SK-N-SH treated with all-trans-retinoic acid at 6 μM for 48 hours (cell line): Measurements from ENCODE around the gene GNAQ.

Source experiments
- ATAC-seq: fragments of 200-7000 bp; cut with Tn5 transposase; 3 replicates; pipeline ENCODE4 v1.9.1; 2020; ENCODE audit warnings: mild to moderate bottlenecking, moderate library complexity
- ARNTL ChIP-seq: fragments of 450-650 bp; formaldehyde crosslinking; IDR thresholded peaks from 2 replicates; pipeline ENCODE4 v1.5.0; 2020; ENCODE audit warnings: low read depth, mild to moderate bottlenecking, moderate library complexity, borderline replicate concordance
- BACH2 ChIP-seq: fragments of 250-450 bp; sonication (Bioruptor Pico); IDR thresholded peaks from 2 replicates; pipeline ENCODE4 v1.9.0; 2021; ENCODE audit warnings: mild to moderate bottlenecking, borderline replicate concordance
- CREB5 ChIP-seq: fragments of 250-450 bp; sonication (Bioruptor Pico); IDR thresholded peaks from 2 replicates; pipeline ENCODE4 v1.5.1; 2020; ENCODE audit warnings: low read depth, mild to moderate bottlenecking, moderate library complexity
- CSDC2 ChIP-seq: fragments of 250-450 bp; sonication (Bioruptor Pico); IDR thresholded peaks from 2 replicates; pipeline ENCODE4 v1.5.0; 2020; ENCODE audit warnings: mild to moderate bottlenecking, moderate library complexity
- ESRRG ChIP-seq: fragments of 250-450 bp; sonication (Bioruptor Pico); IDR thresholded peaks from 2 replicates; pipeline ENCODE4 v1.6.1; 2021; ENCODE audit warnings: mild to moderate bottlenecking
- GLIS3 ChIP-seq: fragments of 250-450 bp; sonication (Bioruptor Pico); IDR thresholded peaks from 2 replicates; pipeline ENCODE4 v1.5.0; 2020; ENCODE audit warnings: mild to moderate bottlenecking, moderate library complexity
- ISL1 ChIP-seq: fragments of 250-450 bp; sonication (Bioruptor Pico); IDR thresholded peaks from 2 replicates; pipeline ENCODE4 v2.1.2; 2022; ENCODE audit warnings: mild to moderate bottlenecking, moderate library complexity
- OSR1 ChIP-seq: fragments of 250-450 bp; sonication (Bioruptor Pico); IDR thresholded peaks from 2 replicates; pipeline ENCODE4 v1.8.0; 2022; ENCODE audit warnings: moderate library complexity, mild to moderate bottlenecking, inconsistent platforms
- PPARA ChIP-seq: fragments of 250-450 bp; sonication (Bioruptor Pico); IDR thresholded peaks from 2 replicates; pipeline ENCODE4 v1.5.0; 2020; ENCODE audit warnings: mild to moderate bottlenecking, borderline replicate concordance
- RARB ChIP-seq: fragments of 250-450 bp; sonication (Bioruptor Pico); IDR thresholded peaks from 2 replicates; pipeline ENCODE4 v1.8.0; 2021; ENCODE audit warnings: mild to moderate bottlenecking, moderate library complexity
- SNAI2 ChIP-seq: fragments of 250-450 bp; sonication (Bioruptor Pico); IDR thresholded peaks from 2 replicates; pipeline ENCODE4 v1.5.0; 2020; ENCODE audit warnings: mild to moderate bottlenecking, moderate library complexity
- TOX ChIP-seq: fragments of 250-450 bp; sonication (Bioruptor Pico); IDR thresholded peaks from 2 replicates; pipeline ENCODE4 v1.8.0; 2021; ENCODE audit warnings: mild to moderate bottlenecking, moderate library complexity, borderline replicate concordance
- ZC3H10 ChIP-seq: fragments of 250-450 bp; sonication (Bioruptor Pico); IDR thresholded peaks from 2 replicates; pipeline ENCODE4 v1.5.1; 2021; ENCODE audit warnings: mild to moderate bottlenecking, moderate library complexity
- ZFP3 ChIP-seq: fragments of 250-450 bp; sonication (Bioruptor Pico); IDR thresholded peaks from 2 replicates; pipeline ENCODE4 v1.5.0; 2020; ENCODE audit warnings: mild to moderate bottlenecking, moderate library complexity
- ZFP30 ChIP-seq: fragments of 450-650 bp; formaldehyde crosslinking; IDR thresholded peaks from 2 replicates; pipeline ENCODE4 v1.5.0; 2022; ENCODE audit warnings: mild to moderate bottlenecking, moderate library complexity
- ZNF565 ChIP-seq: fragments of 450-650 bp; formaldehyde crosslinking; conservative IDR thresholded peaks from 2 replicates; pipeline ENCODE4 v1.5.0; 2020; ENCODE audit warnings: low read depth, mild to moderate bottlenecking, moderate library complexity
- ZNF70 ChIP-seq: fragments of 450-650 bp; formaldehyde crosslinking; IDR thresholded peaks from 2 replicates; pipeline ENCODE4 v1.5.0; 2020; ENCODE audit warnings: mild to moderate bottlenecking, moderate library complexity
- ZNF8 ChIP-seq: fragments of 450-650 bp; formaldehyde crosslinking; IDR thresholded peaks from 2 replicates; pipeline ENCODE4 v1.5.0; 2020; ENCODE audit warnings: mild to moderate bottlenecking, moderate library complexity
- TF ChIP-seq, protein P1 (sequence below): fragments of 250-450 bp; sonication (Bioruptor Pico); IDR thresholded peaks from 2 replicates; pipeline ENCODE4 v1.8.0; 2020; ENCODE audit warnings: mild to moderate bottlenecking, moderate library complexity, borderline replicate concordance
- TF ChIP-seq, protein P2 (sequence below): fragments of 250-450 bp; sonication (Bioruptor Pico); IDR thresholded peaks from 2 replicates; pipeline ENCODE4 v1.5.0; 2020; ENCODE audit warnings: mild to moderate bottlenecking, moderate library complexity
- TF ChIP-seq, protein P3 (sequence below): fragments of 250-450 bp; sonication (Bioruptor Pico); IDR thresholded peaks from 2 replicates; pipeline ENCODE4 v1.5.1; 2021; ENCODE audit warnings: mild to moderate bottlenecking, moderate library complexity
- TF ChIP-seq, protein P4 (sequence below): fragments of 250-450 bp; sonication (Bioruptor Pico); IDR thresholded peaks from 2 replicates; pipeline ENCODE4 v1.8.0; 2021; ENCODE audit warnings: low read depth, mild to moderate bottlenecking, moderate library complexity, borderline replicate concordance

Gene GNAQ

DNA sequence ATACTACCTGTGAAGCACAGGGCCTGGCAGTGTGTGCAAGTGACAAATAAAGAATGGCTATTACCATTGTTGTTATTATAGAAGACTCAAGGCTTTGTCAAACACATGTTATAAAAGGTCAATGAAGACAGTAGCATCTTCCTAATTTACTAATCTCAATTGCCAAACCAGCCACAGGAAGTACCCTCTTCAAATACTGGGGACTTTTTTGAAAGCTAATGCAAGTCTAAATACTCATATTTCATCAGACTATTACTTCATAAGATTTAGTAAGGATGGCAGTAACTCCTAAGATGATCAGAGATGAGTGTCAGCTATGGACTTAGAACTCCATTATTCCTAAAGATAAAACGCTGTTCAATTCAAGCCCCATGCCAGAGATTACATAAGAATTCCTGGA lies 43.0 kb downstream of the GNAQ start (continued):
- no peak for TF ChIP-seq CSDC2 (CRISPR knock-in tag)
- TF ChIP-seq GLIS3 = no peak
- no peak for TF ChIP-seq PPARA (CRISPR knock-in tag)
- TF ChIP-seq BACH2 (CRISPR knock-in tag) = no peak
- no peak for TF ChIP-seq RARB (CRISPR knock-in tag)
- TF ChIP-seq ARNTL (CRISPR knock-in tag) = no peak
- TF ChIP-seq ZFP30 (CRISPR knock-in tag) = no peak
- TF ChIP-seq, all 23 proteins: peak for 0

- TF ChIP-seq, protein P1, sequence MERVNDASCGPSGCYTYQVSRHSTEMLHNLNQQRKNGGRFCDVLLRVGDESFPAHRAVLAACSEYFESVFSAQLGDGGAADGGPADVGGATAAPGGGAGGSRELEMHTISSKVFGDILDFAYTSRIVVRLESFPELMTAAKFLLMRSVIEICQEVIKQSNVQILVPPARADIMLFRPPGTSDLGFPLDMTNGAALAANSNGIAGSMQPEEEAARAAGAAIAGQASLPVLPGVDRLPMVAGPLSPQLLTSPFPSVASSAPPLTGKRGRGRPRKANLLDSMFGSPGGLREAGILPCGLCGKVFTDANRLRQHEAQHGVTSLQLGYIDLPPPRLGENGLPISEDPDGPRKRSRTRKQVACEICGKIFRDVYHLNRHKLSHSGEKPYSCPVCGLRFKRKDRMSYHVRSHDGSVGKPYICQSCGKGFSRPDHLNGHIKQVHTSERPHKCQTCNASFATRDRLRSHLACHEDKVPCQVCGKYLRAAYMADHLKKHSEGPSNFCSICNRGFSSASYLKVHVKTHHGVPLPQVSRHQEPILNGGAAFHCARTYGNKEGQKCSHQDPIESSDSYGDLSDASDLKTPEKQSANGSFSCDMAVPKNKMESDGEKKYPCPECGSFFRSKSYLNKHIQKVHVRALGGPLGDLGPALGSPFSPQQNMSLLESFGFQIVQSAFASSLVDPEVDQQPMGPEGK (CRISPR knock-in tag) = no peak
- TF ChIP-seq CREB5 (CRISPR knock-in tag) = no peak
- no peak for TF ChIP-seq ZC3H10 (CRISPR knock-in tag)
- no peak for TF ChIP-seq ISL1
- no peak for TF ChIP-seq ZNF70
- TF ChIP-seq ZFP30 (CRISPR knock-in tag) = no peak
- TF ChIP-seq, protein P2, sequence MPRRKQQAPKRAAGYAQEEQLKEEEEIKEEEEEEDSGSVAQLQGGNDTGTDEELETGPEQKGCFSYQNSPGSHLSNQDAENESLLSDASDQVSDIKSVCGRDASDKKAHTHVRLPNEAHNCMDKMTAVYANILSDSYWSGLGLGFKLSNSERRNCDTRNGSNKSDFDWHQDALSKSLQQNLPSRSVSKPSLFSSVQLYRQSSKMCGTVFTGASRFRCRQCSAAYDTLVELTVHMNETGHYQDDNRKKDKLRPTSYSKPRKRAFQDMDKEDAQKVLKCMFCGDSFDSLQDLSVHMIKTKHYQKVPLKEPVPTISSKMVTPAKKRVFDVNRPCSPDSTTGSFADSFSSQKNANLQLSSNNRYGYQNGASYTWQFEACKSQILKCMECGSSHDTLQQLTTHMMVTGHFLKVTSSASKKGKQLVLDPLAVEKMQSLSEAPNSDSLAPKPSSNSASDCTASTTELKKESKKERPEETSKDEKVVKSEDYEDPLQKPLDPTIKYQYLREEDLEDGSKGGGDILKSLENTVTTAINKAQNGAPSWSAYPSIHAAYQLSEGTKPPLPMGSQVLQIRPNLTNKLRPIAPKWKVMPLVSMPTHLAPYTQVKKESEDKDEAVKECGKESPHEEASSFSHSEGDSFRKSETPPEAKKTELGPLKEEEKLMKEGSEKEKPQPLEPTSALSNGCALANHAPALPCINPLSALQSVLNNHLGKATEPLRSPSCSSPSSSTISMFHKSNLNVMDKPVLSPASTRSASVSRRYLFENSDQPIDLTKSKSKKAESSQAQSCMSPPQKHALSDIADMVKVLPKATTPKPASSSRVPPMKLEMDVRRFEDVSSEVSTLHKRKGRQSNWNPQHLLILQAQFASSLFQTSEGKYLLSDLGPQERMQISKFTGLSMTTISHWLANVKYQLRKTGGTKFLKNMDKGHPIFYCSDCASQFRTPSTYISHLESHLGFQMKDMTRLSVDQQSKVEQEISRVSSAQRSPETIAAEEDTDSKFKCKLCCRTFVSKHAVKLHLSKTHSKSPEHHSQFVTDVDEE (CRISPR knock-in tag) = no peak
- no peak for TF ChIP-seq ZNF8 (CRISPR knock-in tag)
- no peak for TF ChIP-seq TOX (CRISPR knock-in tag)
- TF ChIP-seq RARB (CRISPR knock-in tag) = no peak
- TF ChIP-seq, protein P3, sequence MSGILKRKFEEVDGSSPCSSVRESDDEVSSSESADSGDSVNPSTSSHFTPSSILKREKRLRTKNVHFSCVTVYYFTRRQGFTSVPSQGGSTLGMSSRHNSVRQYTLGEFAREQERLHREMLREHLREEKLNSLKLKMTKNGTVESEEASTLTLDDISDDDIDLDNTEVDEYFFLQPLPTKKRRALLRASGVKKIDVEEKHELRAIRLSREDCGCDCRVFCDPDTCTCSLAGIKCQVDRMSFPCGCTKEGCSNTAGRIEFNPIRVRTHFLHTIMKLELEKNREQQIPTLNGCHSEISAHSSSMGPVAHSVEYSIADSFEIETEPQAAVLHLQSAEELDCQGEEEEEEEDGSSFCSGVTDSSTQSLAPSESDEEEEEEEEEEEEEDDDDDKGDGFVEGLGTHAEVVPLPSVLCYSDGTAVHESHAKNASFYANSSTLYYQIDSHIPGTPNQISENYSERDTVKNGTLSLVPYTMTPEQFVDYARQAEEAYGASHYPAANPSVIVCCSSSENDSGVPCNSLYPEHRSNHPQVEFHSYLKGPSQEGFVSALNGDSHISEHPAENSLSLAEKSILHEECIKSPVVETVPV = no peak
- TF ChIP-seq GLIS3 = no peak
- TF ChIP-seq ZFP3 = no peak
- no peak for TF ChIP-seq OSR1 (CRISPR knock-in tag)
- TF ChIP-seq ESRRG (CRISPR knock-in tag) = no peak
- no peak for TF ChIP-seq SNAI2
- ATAC-seq = no peak
Measured at GRCh38 chr9:77987880-77988525, 43.6 kb downstream of the GNAQ start.

DNA sequence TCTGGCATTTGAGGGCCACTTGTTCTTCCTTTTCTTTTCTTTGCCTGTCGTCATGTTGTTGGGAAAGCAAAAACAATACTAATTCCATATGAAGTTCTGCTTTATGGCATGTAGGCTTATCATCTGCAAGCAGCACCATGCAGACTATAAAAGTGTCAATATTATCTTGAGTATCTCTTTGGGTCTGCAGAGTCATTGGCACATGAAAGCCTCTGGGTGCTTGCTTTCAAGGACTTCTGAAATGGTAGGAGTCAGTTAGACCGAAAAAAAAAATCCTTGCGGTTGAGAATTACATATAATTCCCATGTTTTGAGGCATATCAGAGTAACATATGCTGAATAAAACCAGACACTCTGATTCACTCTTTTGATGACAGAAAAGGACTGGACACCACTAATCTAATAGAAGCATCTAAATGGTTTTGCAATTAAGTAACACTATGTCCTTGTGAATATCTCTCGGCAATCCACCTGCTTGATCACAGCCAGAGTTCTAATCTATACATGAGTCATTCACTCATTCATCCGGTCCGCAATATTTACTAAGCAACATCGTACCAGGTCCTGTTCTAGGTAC lies 44.4 kb downstream of the GNAQ start:
- ATAC-seq = peak; percentile 58
- no peak for TF ChIP-seq OSR1 (CRISPR knock-in tag)
- no peak for TF ChIP-seq ZFP30 (CRISPR knock-in tag)
- TF ChIP-seq ZNF70 = no peak
- TF ChIP-seq RARB (CRISPR knock-in tag) = no peak
- TF ChIP-seq, protein P4, sequence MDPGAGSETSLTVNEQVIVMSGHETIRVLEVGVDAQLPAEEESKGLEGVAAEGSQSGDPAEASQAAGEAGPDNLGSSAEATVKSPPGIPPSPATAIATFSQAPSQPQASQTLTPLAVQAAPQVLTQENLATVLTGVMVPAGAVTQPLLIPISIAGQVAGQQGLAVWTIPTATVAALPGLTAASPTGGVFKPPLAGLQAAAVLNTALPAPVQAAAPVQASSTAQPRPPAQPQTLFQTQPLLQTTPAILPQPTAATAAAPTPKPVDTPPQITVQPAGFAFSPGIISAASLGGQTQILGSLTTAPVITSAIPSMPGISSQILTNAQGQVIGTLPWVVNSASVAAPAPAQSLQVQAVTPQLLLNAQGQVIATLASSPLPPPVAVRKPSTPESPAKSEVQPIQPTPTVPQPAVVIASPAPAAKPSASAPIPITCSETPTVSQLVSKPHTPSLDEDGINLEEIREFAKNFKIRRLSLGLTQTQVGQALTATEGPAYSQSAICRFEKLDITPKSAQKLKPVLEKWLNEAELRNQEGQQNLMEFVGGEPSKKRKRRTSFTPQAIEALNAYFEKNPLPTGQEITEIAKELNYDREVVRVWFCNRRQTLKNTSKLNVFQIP (CRISPR knock-in tag) = no peak
- no peak for TF ChIP-seq GLIS3
- TF ChIP-seq ZNF565 (CRISPR knock-in tag) = no peak
- TF ChIP-seq ZC3H10 (CRISPR knock-in tag) = no peak
- TF ChIP-seq ZNF8 (CRISPR knock-in tag) = peak; percentile 56
- TF ChIP-seq CREB5 (CRISPR knock-in tag) = peak; percentile 65; the same call in 1 of the 2 replicates
- TF ChIP-seq ESRRG (CRISPR knock-in tag) = no peak
- TF ChIP-seq TOX (CRISPR knock-in tag) = no peak
- TF ChIP-seq BACH2 (CRISPR knock-in tag) = no peak
- TF ChIP-seq, protein P3 = peak; percentile 66; the same call in 1 of the 2 replicates
- TF ChIP-seq, protein P1 (CRISPR knock-in tag) = peak; percentile 72; the same call in 1 of the 2 replicates
